Erythroblast (primary cell): Measurements from ENCODE around the gene OLFM1.

Experiments
- DNase-seq, 2 experiments: peaks; one replicate each; lab custom pipeline; 2025; lab: John Stamatoyannopoulos, UW
- GATA1 ChIP-seq: IDR thresholded peaks from 2 replicates; pipeline ENCODE4 v1.6.1; 2011; ENCODE audit warnings: low read depth, mild to moderate bottlenecking, control low read depth, low read length, moderate library complexity
- POLR2A ChIP-seq: IDR thresholded peaks from 2 replicates; pipeline ENCODE4 v1.6.1; 2011; ENCODE audit warnings: mild to moderate bottlenecking, low read length

OLFM1 gene

DNA sequence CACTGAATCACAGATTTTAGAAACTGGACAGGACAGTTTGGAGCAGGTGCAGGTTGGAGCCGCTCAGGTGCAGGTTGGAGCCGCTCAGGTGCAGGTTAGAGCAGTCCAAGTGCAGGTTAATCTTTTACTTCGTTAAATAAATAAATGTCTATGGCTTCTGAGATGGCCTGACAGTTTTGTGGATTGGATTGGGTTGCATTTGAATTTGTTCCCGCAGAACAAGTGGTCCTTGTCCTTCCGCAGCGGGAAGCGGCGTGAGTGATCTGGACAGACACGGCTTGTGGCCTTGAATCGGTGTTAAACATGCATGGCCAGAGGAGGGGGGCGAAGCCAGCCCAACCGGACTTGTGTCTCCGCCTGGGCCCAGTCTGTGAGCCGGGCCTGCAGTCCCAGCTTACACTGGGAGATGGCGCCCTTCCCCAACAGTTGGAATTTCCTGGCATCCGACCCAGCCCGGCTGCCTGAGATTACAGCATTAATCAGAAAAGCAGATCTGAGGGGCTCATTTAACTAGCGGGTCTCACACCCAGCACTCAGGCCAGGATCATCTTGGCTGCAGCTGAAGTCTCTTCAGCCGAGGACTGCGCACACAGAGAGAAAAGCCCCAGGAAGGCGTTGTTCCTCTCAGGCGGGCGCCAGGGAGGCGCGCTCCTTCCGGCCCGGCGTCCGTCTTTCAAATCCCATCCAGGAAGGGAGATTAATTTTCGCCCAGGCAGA, 1.5 kb upstream of the OLFM1 start:
- peak; percentile 45 to 60 for DNase-seq
- TF ChIP-seq GATA1 (no peak), POLR2A (no peak)

DNA sequence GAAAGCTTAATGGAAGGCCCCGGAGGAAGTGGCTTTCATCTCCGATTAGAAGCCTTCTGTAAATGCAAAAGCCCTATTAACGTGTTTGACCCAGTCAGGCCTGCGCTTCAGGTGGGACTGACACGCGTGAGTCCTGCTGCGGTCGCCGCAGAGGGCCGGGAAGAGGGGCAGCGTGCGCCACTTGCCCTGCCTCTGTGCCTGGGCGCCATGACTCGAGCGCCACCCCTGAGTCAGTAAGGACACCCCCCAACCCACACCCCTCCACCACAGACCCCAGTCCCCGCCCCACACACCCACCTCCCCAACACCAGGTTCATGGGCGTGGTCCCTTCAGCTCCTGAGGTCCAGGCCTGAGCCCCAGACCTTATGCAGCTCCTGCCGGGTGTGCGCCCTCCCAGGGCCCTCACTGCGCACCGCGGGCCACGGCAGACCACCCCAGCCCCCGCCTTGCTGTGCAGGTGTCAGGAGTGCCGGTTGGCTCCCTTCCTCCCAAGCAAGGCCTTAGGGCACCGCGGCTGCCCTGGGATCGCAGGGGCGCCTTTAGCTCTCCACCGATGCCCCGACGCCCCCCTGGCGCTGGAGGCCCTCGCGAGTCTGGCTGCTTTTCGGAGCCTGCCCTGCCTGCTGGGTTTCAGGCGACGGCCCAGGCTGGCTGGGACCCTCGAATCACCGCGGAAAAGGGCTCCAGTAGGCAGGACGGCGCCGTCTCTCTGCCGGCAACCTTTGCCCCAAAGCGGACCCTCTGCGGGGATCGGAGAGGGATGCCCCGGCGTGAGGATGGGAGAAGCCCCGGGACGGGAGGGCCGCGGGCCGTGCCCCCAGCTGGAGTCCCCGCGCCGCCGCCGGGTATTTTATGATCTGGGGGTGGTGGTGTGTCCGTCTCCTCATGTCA, 625 bp upstream of the OLFM1 start:
- no peak for DNase-seq
- TF ChIP-seq POLR2A (no peak), GATA1 (no peak)

DNA sequence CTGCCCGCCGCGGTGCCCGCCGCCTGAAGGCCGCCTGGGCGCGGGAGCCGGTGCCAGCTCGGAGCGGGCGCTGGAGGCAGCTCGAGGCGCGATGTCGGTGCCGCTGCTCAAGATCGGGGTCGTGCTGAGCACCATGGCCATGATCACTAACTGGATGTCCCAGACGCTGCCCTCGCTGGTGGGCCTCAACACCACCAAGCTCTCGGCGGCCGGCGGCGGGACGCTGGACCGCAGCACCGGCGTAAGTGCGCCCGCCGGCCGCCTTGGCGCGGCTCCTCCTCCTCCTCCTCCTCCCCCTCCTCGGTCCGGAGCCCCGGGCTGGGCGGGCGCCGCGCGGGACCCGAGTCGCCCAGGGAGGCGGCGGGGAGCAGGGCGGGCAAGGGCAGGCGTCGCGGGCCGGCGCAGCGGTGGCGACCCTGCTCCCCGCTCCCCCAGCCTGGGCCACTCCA, 455 bp downstream of the OLFM1 start:
- DNase-seq, result no peak
- no peak for TF ChIP-seq GATA1
- no peak for TF ChIP-seq POLR2A

DNA sequence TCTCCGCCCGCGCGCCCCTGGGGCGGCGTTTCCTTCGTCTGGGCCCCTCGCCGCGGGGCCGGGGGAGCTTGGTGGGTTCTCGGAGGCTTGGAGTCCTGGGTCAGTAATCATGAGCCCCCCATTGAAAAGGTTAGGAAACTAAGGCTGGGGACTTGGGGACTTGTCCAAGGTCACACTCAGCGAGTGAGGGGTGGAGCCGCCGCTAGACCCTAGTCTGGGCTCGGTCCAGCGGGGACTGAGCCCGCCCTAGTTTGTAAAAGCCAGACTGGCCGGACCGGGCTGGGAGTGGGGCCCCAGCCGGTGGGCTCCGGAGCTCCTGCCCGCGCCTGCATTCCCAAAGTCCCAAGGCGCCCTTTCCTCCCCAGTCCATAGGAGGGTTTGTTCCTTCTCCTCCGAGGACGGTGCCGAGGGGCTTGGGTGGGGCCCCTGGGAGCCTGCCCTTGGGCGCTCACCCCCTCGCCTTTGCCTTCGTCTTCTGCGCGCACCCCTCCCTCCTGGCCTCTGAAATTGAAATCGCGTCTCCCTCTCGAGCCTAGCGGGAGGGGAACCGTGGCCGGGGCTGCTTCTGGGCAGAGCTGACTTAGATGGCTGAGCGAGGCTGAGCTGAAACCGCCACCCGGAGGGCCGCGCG, 995 bp downstream of the OLFM1 start:
- TF ChIP-seq GATA1 (no peak), POLR2A (no peak)
- no peak for DNase-seq

DNA sequence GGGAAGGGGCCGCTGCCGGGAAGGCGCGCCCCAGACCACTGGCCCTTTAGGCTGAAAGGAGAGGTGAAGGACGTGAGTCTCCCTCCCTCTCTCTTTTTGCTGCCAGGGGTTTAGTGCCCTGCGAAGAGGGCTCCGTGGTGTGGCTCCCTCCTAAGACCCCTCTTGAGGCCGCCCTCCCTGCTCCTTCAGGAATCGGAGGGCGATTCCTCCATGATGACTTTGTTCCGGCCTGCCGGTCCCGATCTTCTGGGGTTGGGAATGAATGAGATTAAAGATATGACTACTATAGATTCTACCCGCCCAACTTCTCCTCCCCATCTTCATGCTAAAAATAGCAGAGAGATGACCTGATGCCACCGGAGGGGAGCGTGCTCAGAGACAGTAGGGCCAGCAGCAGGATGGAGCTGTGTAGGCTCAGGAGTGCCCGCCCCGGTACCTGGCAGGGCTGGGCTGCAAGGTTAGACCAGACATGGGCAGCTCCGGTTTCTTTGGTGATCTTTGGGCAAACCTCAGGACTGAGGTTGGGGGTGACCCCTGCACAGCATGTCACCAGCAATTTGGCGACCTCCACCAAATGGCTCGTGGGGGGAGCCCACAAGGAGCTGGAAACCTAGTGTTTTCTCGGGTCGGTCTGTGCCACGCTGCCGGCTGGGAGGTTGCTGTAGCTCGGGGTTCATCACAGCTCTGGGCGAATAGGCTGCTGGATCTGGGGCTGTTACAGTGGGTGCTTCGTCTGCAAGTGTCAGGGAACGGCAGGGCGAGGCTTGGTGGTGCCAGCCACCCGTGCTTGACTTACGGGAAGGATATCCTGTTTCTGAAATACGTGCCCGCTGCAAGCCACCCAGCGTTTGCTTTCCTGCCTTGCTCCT, 1.7 kb downstream of the OLFM1 start:
- TF ChIP-seq POLR2A (no peak), GATA1 (no peak)
- DNase-seq, result no peak

DNA sequence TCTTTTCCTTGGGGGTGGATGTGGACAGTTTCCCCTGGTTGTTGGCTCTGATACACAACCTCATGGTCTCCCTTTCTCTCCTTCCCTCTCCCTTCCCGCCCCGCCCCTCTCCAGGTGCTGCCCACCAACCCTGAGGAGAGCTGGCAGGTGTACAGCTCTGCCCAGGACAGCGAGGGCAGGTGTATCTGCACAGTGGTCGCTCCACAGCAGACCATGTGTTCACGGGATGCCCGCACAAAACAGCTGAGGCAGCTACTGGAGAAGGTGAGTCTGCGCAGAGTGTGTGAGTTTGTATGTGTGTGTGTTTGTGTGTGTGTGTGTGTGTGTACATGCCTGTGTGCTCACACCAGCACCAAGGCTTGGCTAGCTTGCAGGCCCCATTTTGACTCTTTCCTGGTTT, 2.6 kb downstream of the OLFM1 start:
- DNase-seq, result no peak
- TF ChIP-seq GATA1 (no peak), POLR2A (no peak)

DNA sequence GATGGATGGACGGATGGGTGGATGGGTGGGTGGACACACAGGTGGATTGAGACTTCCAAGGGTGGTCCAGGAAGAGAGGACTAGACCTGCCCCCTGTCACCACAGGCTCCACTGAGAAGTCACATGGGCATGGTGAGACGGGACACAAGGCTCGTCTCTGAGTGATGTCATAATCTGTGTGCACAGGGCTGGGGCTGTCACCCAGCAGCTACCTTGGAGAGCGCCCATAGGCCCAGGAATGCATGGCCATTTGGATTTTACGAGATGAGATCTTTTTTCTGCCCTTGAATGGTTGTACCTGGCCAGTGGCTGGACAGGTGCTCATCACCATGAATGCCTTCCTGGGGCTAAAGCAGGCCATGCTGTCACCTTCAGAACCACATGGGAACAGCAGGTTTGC, 3.1 kb downstream of the OLFM1 start:
- TF ChIP-seq POLR2A, result no peak
- TF ChIP-seq GATA1, result no peak
- DNase-seq, result no peak

DNA sequence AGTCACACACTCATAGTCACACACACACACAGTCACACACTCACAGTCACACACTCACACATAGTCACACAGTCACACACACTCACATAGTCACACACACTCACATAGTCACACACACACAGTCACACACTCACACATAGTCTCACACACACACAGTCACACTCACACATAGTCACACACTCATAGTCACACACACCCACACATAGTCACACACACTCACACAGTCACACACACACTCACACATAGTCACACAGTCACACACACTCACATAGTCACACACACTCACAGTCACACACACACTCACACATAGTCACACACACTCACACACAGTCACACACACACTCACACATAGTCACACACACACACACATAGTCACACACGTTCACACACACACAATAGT, 4.1 kb downstream of the OLFM1 start:
- TF ChIP-seq POLR2A (no peak), GATA1 (no peak)
- DNase-seq, result no peak

DNA sequence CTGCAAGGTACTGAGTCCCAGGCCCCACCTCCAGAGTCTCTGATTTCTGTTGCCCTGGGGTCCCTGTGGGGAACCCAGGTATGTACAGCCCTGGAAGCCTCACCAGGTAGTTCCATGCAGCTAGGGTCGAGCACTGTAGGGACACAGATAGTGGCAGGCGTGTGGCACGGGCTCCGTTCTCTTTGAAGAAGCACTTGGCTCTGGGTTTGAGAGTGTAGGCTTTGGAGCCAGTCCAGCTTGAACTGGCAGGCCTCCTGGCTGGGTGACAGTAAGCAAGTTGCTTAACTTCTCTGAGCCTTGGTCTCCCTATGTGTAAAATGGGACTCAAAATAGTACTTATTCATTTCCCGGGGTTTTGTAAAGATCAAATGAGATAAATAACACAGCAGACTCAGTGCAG, 5.6 kb downstream of the OLFM1 start:
- no peak for DNase-seq
- TF ChIP-seq POLR2A (no peak), GATA1 (no peak)

DNA sequence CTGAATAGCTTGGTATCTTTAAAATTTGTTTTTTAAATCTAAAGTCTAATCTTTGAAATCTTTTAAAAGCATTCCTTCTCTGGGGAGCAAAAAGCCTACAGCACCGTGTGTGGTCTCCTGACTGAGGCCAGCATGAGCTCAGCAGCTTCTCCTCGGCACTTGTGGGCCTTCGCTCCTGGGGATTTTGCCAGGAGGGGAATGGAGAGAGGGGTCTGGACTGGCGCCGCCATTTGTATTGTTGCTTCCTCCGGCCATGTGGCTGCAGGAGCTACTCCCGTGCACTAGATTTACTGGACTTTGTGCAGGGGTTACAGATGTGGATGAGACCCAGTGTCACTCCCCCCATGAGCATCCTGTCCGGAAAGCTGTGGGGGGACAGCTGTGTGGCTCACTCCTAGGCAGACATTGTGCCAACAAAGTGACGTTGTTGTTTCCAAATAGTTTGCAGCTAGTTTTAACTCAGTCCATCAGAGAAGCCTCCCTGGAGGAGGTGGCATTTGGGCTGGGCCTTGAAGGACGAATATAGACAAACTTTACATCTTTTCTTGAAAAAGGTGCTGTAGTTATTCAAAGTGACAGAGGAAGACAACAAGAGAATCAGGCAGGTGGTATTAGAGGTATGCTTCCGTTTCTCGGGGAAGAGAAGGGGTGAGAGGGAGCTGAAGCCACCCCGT, 6.6 kb downstream of the OLFM1 start:
- TF ChIP-seq GATA1, result no peak
- DNase-seq, result no peak

DNA sequence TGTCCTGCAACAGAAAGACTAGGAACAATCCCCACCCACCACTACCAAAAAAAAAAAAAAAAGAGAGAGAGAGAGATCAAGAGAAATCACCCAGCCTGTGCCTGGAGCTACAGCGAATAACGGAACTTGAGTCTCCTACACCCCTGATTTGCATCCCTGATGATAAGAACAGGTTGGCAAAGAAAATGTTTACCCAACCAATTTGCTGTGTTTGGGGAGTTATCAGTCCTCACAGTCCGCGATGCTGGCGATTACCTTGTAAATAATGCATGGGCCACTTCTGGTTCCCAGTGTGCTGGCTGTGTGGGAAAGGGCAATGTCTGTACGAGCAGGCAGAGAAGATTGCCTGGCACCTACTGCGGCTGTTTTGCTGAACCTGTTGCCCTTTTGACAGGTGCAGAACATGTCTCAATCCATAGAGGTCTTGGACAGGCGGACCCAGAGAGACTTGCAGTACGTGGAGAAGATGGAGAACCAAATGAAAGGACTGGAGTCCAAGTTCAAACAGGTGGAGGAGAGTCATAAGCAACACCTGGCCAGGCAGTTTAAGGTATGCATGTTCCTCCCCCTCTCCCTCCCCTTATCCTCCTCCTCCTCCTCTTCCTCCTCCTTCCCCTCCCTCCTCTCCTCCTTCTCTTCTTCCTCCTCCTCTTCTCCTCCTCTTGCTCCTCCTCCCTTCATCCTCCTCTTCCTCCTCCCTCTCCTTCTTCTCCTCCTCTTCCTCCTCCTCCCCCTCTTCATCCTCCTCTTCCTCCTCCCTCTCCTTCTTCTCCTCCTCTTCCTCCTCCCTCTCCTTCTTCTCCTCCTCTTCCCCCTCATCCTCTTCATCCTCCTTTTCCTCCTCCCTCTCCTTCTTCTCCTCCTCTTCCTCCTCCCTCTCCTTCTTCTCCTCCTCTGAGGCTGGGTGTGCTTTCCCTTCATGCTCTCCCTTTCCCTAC, 8.3 kb downstream of the OLFM1 start:
- no peak for DNase-seq
- TF ChIP-seq GATA1 (no peak), POLR2A (no peak)

DNA sequence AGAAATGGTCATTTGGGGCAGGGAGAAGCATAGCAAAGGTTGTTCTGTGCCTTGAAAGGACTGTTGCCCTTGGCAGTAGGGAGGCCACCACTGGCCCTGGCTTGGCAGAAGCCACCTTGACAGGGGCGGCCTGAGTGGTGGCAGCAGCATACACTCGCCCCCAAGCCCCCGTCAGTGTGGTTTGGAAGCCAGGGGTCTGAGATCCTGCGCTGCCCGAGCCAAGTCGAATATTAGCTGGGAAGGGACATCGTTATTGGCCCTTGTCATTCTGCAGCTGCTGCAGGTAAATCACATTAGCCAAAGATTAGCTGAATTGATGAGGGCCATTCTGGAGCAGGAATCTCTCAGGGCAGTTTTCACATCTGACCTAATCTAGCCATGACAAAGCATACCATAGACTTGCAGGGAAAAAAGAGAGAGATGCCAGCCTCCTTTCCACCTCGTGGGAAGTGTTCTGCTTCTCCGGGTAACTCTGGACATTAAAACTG, 9.0 kb downstream of the OLFM1 start:
- TF ChIP-seq GATA1, result no peak
- TF ChIP-seq POLR2A, result no peak
- DNase-seq, result no peak
